ENCODE data around the gene ACOT12.
A peak's percentile ranks its signal among the peaks of the same experiment; 100 is the strongest.

The ACOT12 gene

DNA sequence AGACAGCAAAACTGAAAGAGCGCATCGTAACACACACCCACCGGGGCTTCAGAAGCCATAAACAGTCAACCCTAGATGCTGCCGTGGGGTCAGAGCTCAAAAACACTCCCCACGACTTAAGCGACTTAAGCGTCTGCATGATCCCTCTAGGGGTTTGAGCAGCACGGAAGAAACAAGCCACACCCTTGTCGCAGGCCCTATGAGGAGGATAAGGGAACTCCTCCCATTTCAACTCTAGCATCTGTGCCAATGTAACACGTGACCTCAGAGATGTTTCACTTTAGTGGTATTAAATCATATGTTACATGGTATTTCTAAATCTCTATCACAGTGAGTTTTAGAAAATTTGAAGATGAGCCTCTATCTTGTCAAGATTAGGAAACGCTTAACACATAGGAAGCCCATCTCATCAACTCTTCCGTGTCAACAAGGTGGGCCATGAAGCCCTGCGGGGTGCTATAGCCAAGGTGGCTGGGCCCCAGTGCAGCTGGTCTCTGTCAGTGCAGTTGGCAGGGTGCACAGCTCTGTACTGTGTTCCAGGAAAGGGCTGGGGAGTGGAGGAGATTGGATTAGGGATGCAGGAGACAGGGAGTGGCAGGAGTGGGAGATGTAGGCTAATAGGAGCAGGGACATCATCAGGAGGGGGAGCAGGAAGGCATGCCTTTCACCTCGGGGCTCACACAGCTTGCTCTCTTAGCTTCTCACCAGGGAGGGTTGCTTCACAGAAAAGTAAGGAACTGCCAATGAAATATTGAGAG lies 59.5 kb downstream of the ACOT12 start:
- Histone ChIP-seq H2BK12ac (ENCODE audit: low read length in 2 of 2) (no peak overlapping the region), H3K18ac (ENCODE audit: low read depth in 1 of 2, low read length in 2 of 2) (no peak overlapping the region), H4K91ac (ENCODE audit: low read length) (no peak overlapping the region), H2BK120ac (ENCODE audit: low read depth, low read length) (no peak overlapping the region), H3K14ac (ENCODE audit: low read length in 2 of 2) (no peak overlapping the region), H2BK15ac (ENCODE audit: low read depth, poor library complexity, severe bottlenecking) (no peak overlapping the region), H3K4me2 (ENCODE audit: low read length, poor library complexity, severe bottlenecking) (no peak overlapping the region), H3K4ac (ENCODE audit: low read depth in 1 of 2, low read length in 2 of 2) (no peak overlapping the region), H3K4me1 (ENCODE audit: control insufficient read depth, insufficient read depth, low read depth, low read length) (no peaks in the 10 kb centered on the region), H3K79me1 (replicated peaks; ENCODE audit: low read length, poor library complexity, severe bottlenecking) (no peaks in the 10 kb centered on the region), H3K27ac (ENCODE audit: low read length, poor library complexity, severe bottlenecking) (no peak overlapping the region), H3K4me3 (ENCODE audit: insufficient read depth in 1 of 2, low read depth in 1 of 2, low read length in 2 of 2) (peak overlapping the region in 1 of 2 experiments; percentile 78), H4K8ac (ENCODE audit: low read length) (no peak overlapping the region), H3K27me3 (ENCODE audit: control insufficient read depth in 1 of 2, insufficient read depth in 1 of 2, low read length in 2 of 2) (no peaks in the 10 kb centered on the region), H3K9ac (ENCODE audit: low read length) (peak overlapping the region; percentile 64), H2AK5ac (ENCODE audit: low read length, severe bottlenecking) (no peak overlapping the region), H2AFZ (ENCODE audit: low read depth, low read length) (no peak overlapping the region), H3K23ac (ENCODE audit: low read length in 2 of 2) (no peak overlapping the region), H2BK5ac (ENCODE audit: low read depth, low read length, poor library complexity, severe bottlenecking) (no peak overlapping the region), H3K9me3 (ENCODE audit: control insufficient read depth, low read length) (no peaks in the 10 kb centered on the region), H3K36me3 (ENCODE audit: control insufficient read depth in 1 of 2, insufficient read depth in 2 of 2, low read depth in 1 of 2, low read length in 2 of 2) (no peaks in the 10 kb centered on the region)
- 82% methylated on average over 13 of the region's 14 CpGs for WGBS
- no peak for DNase-seq

- H3K27ac ChIP-seq (ENCODE audit: low read length, poor library complexity, severe bottlenecking): no peak overlapping the region
- no peak overlapping the region for H2BK5ac ChIP-seq (ENCODE audit: low read depth, low read length, poor library complexity, severe bottlenecking)
- H2BK120ac ChIP-seq (ENCODE audit: low read depth, low read length): no peak overlapping the region
- no peak overlapping the region for H3K18ac ChIP-seq (ENCODE audit: low read depth in 1 of 2, low read length in 2 of 2)
- no peak overlapping the region for H3K9ac ChIP-seq (ENCODE audit: low read length)
- H3K4ac ChIP-seq (ENCODE audit: low read depth in 1 of 2, low read length in 2 of 2): no peak overlapping the region
- no peak overlapping the region for H4K8ac ChIP-seq (ENCODE audit: low read length)
- no peak overlapping the region for H3K4me3 ChIP-seq (ENCODE audit: insufficient read depth in 1 of 2, low read depth in 1 of 2, low read length in 2 of 2)
- H2AFZ ChIP-seq (ENCODE audit: low read depth, low read length): no peak overlapping the region
- DNase-seq: no peak
- H4K91ac ChIP-seq (ENCODE audit: low read length): no peak overlapping the region
- H3K14ac ChIP-seq (ENCODE audit: low read length in 2 of 2): no peak overlapping the region
- H3K4me1 ChIP-seq (ENCODE audit: control insufficient read depth, insufficient read depth, low read depth, low read length): no peaks in the 10 kb centered on the region
- no peaks in the 10 kb centered on the region for H3K9me3 ChIP-seq (ENCODE audit: control insufficient read depth, low read length)
- H3K23ac ChIP-seq (ENCODE audit: low read length in 2 of 2): no peak overlapping the region
- H2AK5ac ChIP-seq (ENCODE audit: low read length, severe bottlenecking): no peak overlapping the region
- no peak overlapping the region for H2BK15ac ChIP-seq (ENCODE audit: low read depth, poor library complexity, severe bottlenecking)
- H3K36me3 ChIP-seq (ENCODE audit: control insufficient read depth in 1 of 2, insufficient read depth in 2 of 2, low read depth in 1 of 2, low read length in 2 of 2): no peaks in the 10 kb centered on the region
- H2BK12ac ChIP-seq (ENCODE audit: low read length in 2 of 2): no peak overlapping the region
- H3K27me3 ChIP-seq (ENCODE audit: control insufficient read depth in 1 of 2, insufficient read depth in 1 of 2, low read length in 2 of 2): no peaks in the 10 kb centered on the region
- WGBS: 84% methylated on average over 2 of the region's 2 CpGs
- H3K4me2 ChIP-seq (ENCODE audit: low read length, poor library complexity, severe bottlenecking): no peak overlapping the region
- H3K79me1 ChIP-seq (replicated peaks; ENCODE audit: low read length, poor library complexity, severe bottlenecking): no peaks in the 10 kb centered on the region
Measured at GRCh38 chr5:81326554-81326953, 67.4 kb downstream of the ACOT12 start.

GRCh38 chr5:81317536-81317935 lies 76.4 kb downstream of the ACOT12 start:
- no CpG with 5 or more reads among the region's 2 CpGs for WGBS

DNA sequence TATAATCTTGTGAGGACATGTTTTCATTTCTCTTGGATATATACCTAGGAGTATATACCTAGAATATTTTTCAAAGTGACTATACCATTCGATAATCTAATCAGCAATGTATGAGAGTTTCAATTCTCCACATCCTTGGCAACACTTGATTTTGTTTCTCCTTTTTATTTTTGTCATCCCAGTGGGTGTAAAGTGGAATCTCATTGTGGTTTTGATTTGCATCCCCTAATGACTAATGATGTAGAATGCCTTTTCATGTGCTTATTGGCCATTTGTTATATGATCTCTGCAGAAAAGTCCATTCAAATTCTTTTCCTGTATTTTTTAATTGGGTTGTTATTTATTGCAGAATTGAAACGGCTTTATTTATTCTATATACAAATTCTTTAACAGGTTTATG lies 77.4 kb downstream of the ACOT12 start:
- H3K36me3 ChIP-seq (ENCODE audit: control insufficient read depth in 1 of 2, insufficient read depth in 2 of 2, low read depth in 1 of 2, low read length in 2 of 2): peaks cover 2 to 38% of the 10 kb centered on the region in 2 experiments
- no peak overlapping the region for H3K4ac ChIP-seq (ENCODE audit: low read depth in 1 of 2, low read length in 2 of 2)
- H2AK5ac ChIP-seq (ENCODE audit: low read length, severe bottlenecking): no peak overlapping the region
- H2BK15ac ChIP-seq (ENCODE audit: low read depth, poor library complexity, severe bottlenecking): no peak overlapping the region
- DNase-seq: no peak
- H3K14ac ChIP-seq (ENCODE audit: low read length in 2 of 2): no peak overlapping the region
- no peak overlapping the region for H2BK12ac ChIP-seq (ENCODE audit: low read length in 2 of 2)
- no peaks in the 10 kb centered on the region for H3K4me1 ChIP-seq (ENCODE audit: control insufficient read depth, insufficient read depth, low read depth, low read length)
- H3K27ac ChIP-seq (ENCODE audit: low read length, poor library complexity, severe bottlenecking): no peak overlapping the region
- H3K9me3 ChIP-seq (ENCODE audit: control insufficient read depth, low read length): no peaks in the 10 kb centered on the region
- no CpG with 5 or more reads among the region's 2 CpGs for WGBS
- H3K27me3 ChIP-seq (ENCODE audit: control insufficient read depth in 1 of 2, insufficient read depth in 1 of 2, low read length in 2 of 2): no peaks in the 10 kb centered on the region
- H3K9ac ChIP-seq (ENCODE audit: low read length): no peak overlapping the region
- no peak overlapping the region for H3K4me2 ChIP-seq (ENCODE audit: low read length, poor library complexity, severe bottlenecking)
- H2BK5ac ChIP-seq (ENCODE audit: low read depth, low read length, poor library complexity, severe bottlenecking): no peak overlapping the region
- H2BK120ac ChIP-seq (ENCODE audit: low read depth, low read length): no peak overlapping the region
- no peak overlapping the region for H3K18ac ChIP-seq (ENCODE audit: low read depth in 1 of 2, low read length in 2 of 2)
- no peak overlapping the region for H3K4me3 ChIP-seq (ENCODE audit: insufficient read depth in 1 of 2, low read depth in 1 of 2, low read length in 2 of 2)
- H3K79me1 ChIP-seq (replicated peaks; ENCODE audit: low read length, poor library complexity, severe bottlenecking): no peaks in the 10 kb centered on the region
- H4K8ac ChIP-seq (ENCODE audit: low read length): no peak overlapping the region
- no peak overlapping the region for H3K23ac ChIP-seq (ENCODE audit: low read length in 2 of 2)
- H2AFZ ChIP-seq (ENCODE audit: low read depth, low read length): no peak overlapping the region
- no peak overlapping the region for H4K91ac ChIP-seq (ENCODE audit: low read length)

More at GRCh38 chr5:81317536-81317935, 76.4 kb downstream of the ACOT12 start:
- Histone ChIP-seq H3K4me2 (ENCODE audit: low read length, poor library complexity, severe bottlenecking) (no peak overlapping the region), H2BK12ac (ENCODE audit: low read length in 2 of 2) (no peak overlapping the region), H3K36me3 (ENCODE audit: control insufficient read depth in 1 of 2, insufficient read depth in 2 of 2, low read depth in 1 of 2, low read length in 2 of 2) (peaks cover 2 to 28% of the 10 kb centered on the region in 2 experiments), H3K18ac (ENCODE audit: low read depth in 1 of 2, low read length in 2 of 2) (no peak overlapping the region), H3K14ac (ENCODE audit: low read length in 2 of 2) (no peak overlapping the region), H2BK120ac (ENCODE audit: low read depth, low read length) (no peak overlapping the region), H3K27ac (ENCODE audit: low read length, poor library complexity, severe bottlenecking) (no peak overlapping the region), H2BK15ac (ENCODE audit: low read depth, poor library complexity, severe bottlenecking) (no peak overlapping the region), H2AK5ac (ENCODE audit: low read length, severe bottlenecking) (no peak overlapping the region), H3K4me3 (ENCODE audit: insufficient read depth in 1 of 2, low read depth in 1 of 2, low read length in 2 of 2) (no peak overlapping the region), H3K9ac (ENCODE audit: low read length) (no peak overlapping the region), H4K91ac (ENCODE audit: low read length) (no peak overlapping the region), H3K4ac (ENCODE audit: low read depth in 1 of 2, low read length in 2 of 2) (no peak overlapping the region), H3K79me1 (replicated peaks; ENCODE audit: low read length, poor library complexity, severe bottlenecking) (no peaks in the 10 kb centered on the region), H3K27me3 (ENCODE audit: control insufficient read depth in 1 of 2, insufficient read depth in 1 of 2, low read length in 2 of 2) (no peaks in the 10 kb centered on the region), H3K9me3 (ENCODE audit: control insufficient read depth, low read length) (no peaks in the 10 kb centered on the region), H3K23ac (ENCODE audit: low read length in 2 of 2) (no peak overlapping the region), H2BK5ac (ENCODE audit: low read depth, low read length, poor library complexity, severe bottlenecking) (no peak overlapping the region), H2AFZ (ENCODE audit: low read depth, low read length) (no peak overlapping the region), H3K4me1 (ENCODE audit: control insufficient read depth, insufficient read depth, low read depth, low read length) (no peaks in the 10 kb centered on the region), H4K8ac (ENCODE audit: low read length) (no peak overlapping the region)
- no peak for DNase-seq

All from mesenchymal stem cell (in vitro differentiated cells and primary cell).